ENCODE measurements around the gene CCS.
"Not testable (repeated sequence)": the region's sequence is repeated elsewhere in the genome, so short reads cannot be mapped to it uniquely, and the experiment has no call there.

Gene CCS

DNA sequence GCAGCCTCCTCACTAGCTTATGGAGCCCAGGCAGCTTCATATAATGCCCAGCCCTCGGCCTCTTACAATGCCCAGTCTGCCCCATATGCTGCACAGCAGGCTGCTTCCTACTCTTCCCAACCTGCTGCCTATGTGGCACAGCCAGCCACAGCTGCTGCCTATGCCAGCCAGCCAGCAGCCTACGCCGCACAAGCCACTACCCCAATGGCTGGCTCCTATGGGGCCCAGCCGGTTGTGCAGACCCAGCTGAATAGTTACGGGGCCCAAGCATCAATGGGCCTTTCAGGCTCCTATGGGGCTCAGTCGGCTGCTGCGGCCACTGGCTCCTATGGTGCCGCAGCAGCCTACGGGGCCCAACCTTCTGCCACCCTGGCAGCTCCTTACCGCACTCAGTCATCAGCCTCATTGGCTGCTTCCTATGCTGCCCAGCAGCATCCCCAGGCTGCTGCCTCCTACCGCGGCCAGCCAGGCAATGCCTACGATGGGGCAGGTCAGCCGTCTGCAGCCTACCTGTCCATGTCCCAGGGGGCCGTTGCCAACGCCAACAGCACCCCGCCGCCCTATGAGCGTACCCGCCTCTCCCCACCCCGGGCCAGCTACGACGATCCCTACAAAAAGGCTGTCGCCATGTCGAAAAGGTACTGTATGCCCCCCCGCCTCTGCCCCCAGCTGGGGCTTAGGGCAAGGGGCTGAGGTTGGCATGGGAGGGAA, 32.2 kb downstream of the CCS start:
- DNase-seq (ENCODE audit: low read depth in 1 of 2, low spot score in 1 of 2), result no peak

- no peak for DNase-seq (ENCODE audit: low read depth in 1 of 2, low spot score in 1 of 2)
Observed at GRCh38 chr11:66625752-66626149, 32.8 kb downstream of the CCS start.

GRCh38 chr11:66626382-66626781, 33.4 kb downstream of the CCS start:
- DNase-seq (ENCODE audit: low read depth in 1 of 2, low spot score in 1 of 2), result no peak

- DNase-seq (ENCODE audit: low read depth in 1 of 2, low spot score in 1 of 2), result no peak
Observed at GRCh38 chr11:66626926-66627325, 33.9 kb downstream of the CCS start.

- no peak for DNase-seq (ENCODE audit: low read depth in 1 of 2, low spot score in 1 of 2)
Observed at GRCh38 chr11:66628061-66628603, 35.1 kb downstream of the CCS start.

- DNase-seq (ENCODE audit: low read depth in 1 of 2, low spot score in 1 of 2), result no peak
Observed at GRCh38 chr11:66629356-66629755, 36.4 kb downstream of the CCS start.

DNA sequence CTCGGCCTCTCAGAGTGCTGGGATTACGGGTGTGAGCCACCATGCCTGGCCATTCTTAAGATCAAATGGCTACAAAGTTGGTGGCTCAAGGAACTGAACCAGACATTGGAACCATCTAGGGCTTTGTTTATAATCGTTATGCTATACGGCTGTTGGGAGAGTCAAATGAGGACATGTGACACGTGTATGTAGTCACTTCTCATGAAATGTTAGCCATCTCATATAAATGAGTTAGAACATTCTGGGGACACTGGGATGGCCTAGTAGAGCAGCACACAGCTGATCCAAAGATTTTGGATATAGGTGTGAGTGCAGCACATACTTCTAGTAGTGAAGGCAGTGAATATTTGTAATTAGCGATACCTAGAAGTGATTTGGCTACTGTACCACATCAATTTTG, 38.9 kb downstream of the CCS start:
- no peak for DNase-seq (ENCODE audit: low read depth in 1 of 2, low spot score in 1 of 2)

DNA sequence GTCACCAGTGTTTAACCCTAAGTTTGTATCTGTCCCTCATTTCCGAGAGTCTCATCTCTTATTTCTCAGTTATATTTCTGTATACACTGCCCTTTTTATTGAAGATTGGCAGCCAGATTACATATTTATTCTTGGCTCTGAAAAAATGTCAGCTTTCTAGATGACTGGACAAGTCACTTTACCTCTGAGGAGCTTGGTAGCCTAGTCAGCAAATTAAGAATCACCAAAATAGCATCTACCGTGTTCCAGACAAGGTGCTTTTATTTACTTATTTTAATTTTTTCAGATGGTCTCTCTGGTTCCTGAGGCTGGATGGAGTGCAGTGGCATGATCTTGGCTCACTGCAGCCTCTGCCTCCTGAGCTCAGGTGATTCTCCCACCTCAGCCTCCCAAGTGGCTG, 40.0 kb downstream of the CCS start:
- no peak for DNase-seq (ENCODE audit: low read depth in 1 of 2, low spot score in 1 of 2)

DNA sequence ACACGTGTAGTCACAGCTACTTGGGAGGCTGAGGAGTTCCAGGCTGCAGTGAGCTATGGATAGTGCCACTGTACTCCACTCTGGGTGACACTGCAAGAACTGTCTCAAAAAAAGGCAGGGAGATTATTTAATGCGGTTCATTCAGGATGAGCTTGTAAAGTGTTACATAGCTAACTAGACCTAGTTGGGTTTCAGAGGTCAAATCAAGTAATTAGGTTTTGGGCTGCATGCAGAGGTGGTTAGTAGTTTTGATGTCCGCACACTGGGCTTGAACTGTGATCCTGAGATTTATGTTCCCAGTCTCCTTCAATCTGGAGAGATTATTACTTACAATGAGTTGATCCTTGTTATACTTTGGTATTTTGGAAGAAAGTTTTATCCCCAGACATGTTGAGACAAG, 43.4 kb downstream of the CCS start:
- no peak for DNase-seq (ENCODE audit: low read depth in 1 of 2, low spot score in 1 of 2)

- DNase-seq (ENCODE audit: low read depth in 1 of 2, low spot score in 1 of 2), result no peak
Observed at GRCh38 chr11:66637557-66638176, 44.7 kb downstream of the CCS start.

- peak; percentile 87 to 92 for DNase-seq (ENCODE audit: low read depth in 1 of 2, low spot score in 1 of 2)
Observed at GRCh38 chr11:66638177-66639065, 45.4 kb downstream of the CCS start, which contains the start of gene RBM4. Gene RBM4 (plus strand): TSS chr11:66638703. CDS start chr11:66639712, 1,009 bp downstream.

DNA sequence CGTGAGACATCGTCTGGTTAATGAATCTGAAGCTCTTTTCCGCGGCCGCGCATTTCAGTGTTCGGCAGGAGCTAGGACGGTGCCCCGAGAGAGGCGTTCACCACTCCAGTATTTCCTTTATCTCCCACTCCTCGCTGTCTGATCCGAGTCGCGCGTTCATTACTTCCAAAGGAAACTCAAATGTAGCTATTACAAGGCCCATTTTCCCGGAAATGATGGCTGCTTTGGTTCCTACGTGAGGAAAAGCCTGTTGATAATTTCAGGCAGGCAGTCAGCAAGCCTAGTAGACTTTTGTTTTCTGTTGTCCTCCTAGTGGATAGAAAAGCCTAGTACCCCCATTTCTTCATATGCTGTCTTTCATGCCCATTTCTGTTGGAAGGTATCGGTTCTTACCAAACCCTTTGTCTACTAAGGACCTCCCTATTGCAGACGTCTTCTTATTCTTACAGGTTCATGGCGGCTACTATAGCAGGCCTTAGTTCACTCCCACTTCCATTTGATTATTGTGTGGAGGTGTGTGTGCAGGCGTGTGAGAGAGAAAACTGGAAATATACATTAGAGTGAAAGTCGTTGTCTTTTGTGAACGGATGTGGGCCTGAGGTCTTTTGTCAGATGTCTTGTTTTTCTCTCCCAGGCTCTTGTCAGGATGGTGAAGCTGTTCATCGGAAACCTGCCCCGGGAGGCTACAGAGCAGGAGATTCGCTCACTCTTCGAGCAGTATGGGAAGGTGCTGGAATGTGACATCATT, 46.3 kb downstream of the CCS start:
- no peak for DNase-seq (ENCODE audit: low read depth in 1 of 2, low spot score in 1 of 2)

DNA sequence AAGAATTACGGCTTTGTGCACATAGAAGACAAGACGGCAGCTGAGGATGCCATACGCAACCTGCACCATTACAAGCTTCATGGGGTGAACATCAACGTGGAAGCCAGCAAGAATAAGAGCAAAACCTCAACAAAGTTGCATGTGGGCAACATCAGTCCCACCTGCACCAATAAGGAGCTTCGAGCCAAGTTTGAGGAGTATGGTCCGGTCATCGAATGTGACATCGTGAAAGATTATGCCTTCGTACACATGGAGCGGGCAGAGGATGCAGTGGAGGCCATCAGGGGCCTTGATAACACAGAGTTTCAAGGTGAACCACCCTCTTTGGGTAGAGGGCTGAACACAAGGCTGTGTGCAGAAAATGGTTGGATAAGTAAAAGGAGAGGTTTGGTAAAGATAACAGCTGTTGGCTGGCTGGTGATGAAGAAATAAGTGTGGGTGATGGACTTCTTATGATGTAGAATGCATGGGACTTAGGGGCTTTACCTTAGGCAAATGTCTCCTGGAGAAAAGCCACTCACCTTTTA, 46.9 kb downstream of the CCS start:
- DNase-seq (ENCODE audit: low read depth in 1 of 2, low spot score in 1 of 2), result not testable (repeated sequence)

GRCh38 chr11:66641834-66642233, 48.8 kb downstream of the CCS start:
- no peak for DNase-seq (ENCODE audit: low read depth in 1 of 2, low spot score in 1 of 2)

GRCh38 chr11:66643745-66644437, 50.9 kb downstream of the CCS start:
- DNase-seq (ENCODE audit: low read depth in 1 of 2, low spot score in 1 of 2), result no peak

GRCh38 chr11:66646828-66647227, 53.8 kb downstream of the CCS start:
- DNase-seq (ENCODE audit: low read depth in 1 of 2, low spot score in 1 of 2), result no peak

GRCh38 chr11:66649903-66650302, 56.9 kb downstream of the CCS start:
- no peak for DNase-seq (ENCODE audit: low read depth in 1 of 2, low spot score in 1 of 2)

DNA sequence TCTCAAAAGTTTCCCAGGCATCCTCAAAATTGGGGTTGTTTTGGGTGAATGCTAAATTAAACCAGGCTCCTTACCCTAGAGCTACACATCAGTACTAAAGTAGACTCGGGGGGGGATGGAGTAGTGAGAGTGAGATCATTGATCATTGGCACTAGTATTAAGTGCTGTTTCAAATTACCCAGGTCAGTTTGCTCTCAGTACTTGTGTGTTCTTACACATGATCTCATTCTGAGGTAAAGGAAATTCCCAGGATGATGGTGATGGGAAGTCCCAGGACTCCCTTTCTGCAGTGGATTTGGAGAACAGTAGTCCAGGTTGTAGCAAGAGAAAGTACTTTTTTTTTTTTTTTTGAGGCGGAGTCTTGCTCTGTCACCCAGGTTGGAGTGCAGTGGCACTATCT, 58.0 kb downstream of the CCS start:
- DNase-seq (ENCODE audit: low read depth in 1 of 2, low spot score in 1 of 2), result no peak

GRCh38 chr11:66652651-66653050, 59.7 kb downstream of the CCS start:
- no peak for DNase-seq (ENCODE audit: low read depth in 1 of 2, low spot score in 1 of 2)

GRCh38 chr11:66653123-66653522, 60.1 kb downstream of the CCS start:
- DNase-seq (ENCODE audit: low read depth in 1 of 2, low spot score in 1 of 2), result no peak
